Heart left ventricle (tissue), 13 donors: ENCODE results near the gene DTX4.

ENCODE experiments used
- POLR2A ChIP-seq, 2 donors: fragments of 450-650 bp; IDR thresholded peaks; one replicate each; pipeline ENCODE4 v1.6.1; 2017; ENCODE audit warnings: antibody characterized with exemption in 2 of 2, mild to moderate bottlenecking in 2 of 2, moderate library complexity in 2 of 2
- TF ChIP-seq, protein P1 (sequence below), 12 donors: fragments of 200-600 bp; sonication (generic) in 4 of 12; IDR thresholded peaks; one replicate each; pipeline versions ENCODE4 v1.5.0 to v1.8.0; 2018 to 2022; ENCODE audit warnings: antibody characterized with exemption in 12 of 12, mild to moderate bottlenecking in 5 of 12
- donor health status: ischemic (EF 13 %, LVEDD 7.1; RV severe dilation, severe dysfunction).
- donor health status: DM: no; HTN: yes; CAD: no.
- donor health status: DM: no; HTN: no; CAD: no.
- donor health status: ischemic (EF 25% LVEDD 6.9; RV normal size, moderate dysfunction).
- donor health status: ischemic (EF 25% LVEDD 5.7; RV mildly dilated, moderate dysfunction).
- donor health status: ischemic (EF 35%, LVEDD 5.7; RV mildly dilated, moderate dysfunction).
- donor health status: nonischemic (EF 11% LVEDD 7.7; RV severe dilation, severe dysfunction).
- donor health status: DM: yes; HTN: yes; CAD: no.
- donor health status: PGD.
- donor health status: ischemic (EF 29% LVEDD 5.4; RV normal size, mild dysfunction).
- donor health status: nonischemic (EF 23%, LVEDD 6.1; RV moderate dilation, normal function).

DNA sequence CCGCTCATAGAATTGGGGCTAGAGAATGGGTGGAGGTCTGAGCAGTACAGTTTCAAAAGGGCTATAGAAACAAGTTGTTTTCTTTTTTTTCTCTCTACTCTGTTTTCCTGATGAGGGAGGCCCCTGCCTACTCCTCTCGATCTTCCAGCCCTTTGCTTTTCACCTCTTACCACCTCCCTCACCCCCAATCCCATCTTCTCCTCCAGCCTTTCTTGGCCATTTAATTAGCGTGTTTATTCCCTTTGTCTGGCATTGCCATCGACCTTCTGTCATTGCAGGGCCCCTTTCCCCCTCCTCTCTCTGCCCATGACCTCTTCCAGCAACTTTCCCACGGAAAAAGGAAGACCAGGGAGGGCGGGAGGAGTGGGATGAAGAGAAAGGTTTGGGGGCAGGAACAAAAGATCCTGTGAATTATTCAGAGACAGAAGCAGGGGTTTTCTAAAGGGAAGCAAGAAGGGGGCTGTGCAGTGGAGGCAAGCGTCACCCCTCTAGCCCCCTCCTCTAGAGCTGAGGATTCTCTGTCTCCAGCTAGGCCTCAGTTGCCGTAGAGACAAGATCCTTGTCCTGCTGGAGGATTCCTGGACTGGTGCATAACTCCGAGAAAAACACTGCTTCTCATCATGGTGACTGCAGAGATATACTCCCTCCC lies 12.9 kb downstream of the DTX4 start:
- TF ChIP-seq, protein P1, sequence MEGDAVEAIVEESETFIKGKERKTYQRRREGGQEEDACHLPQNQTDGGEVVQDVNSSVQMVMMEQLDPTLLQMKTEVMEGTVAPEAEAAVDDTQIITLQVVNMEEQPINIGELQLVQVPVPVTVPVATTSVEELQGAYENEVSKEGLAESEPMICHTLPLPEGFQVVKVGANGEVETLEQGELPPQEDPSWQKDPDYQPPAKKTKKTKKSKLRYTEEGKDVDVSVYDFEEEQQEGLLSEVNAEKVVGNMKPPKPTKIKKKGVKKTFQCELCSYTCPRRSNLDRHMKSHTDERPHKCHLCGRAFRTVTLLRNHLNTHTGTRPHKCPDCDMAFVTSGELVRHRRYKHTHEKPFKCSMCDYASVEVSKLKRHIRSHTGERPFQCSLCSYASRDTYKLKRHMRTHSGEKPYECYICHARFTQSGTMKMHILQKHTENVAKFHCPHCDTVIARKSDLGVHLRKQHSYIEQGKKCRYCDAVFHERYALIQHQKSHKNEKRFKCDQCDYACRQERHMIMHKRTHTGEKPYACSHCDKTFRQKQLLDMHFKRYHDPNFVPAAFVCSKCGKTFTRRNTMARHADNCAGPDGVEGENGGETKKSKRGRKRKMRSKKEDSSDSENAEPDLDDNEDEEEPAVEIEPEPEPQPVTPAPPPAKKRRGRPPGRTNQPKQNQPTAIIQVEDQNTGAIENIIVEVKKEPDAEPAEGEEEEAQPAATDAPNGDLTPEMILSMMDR (IDR thresholded peaks at IDR 0.05), result no peak
- no peak for TF ChIP-seq POLR2A (IDR thresholded peaks at IDR 0.05)
